Panc1 (cell line): ENCODE results near the gene SGF29.

Source experiments
- POLR2AphosphoS5 ChIP-seq: IDR thresholded peaks from 2 replicates; pipeline ENCODE4 v1.6.1; 2012; ENCODE audit warnings: mild to moderate bottlenecking, low read depth, low read length, moderate library complexity
- SIN3A ChIP-seq: IDR thresholded peaks from 2 replicates; pipeline ENCODE4 v1.6.1; 2012; ENCODE audit warnings: low read depth, mild to moderate bottlenecking, low read length, moderate library complexity, borderline replicate concordance; ENCODE audit not compliant: insufficient read depth
- TCF7L2 ChIP-seq: IDR thresholded peaks from 2 replicates; pipeline ENCODE4 v1.6.1; 2011; ENCODE audit warnings: mild to moderate bottlenecking, low read depth, low read length, inconsistent platforms
- TF ChIP-seq, protein P1 (sequence below): fragments of 450-650 bp; IDR thresholded peaks from 2 replicates; pipeline ENCODE4 v1.5.1; 2017; ENCODE audit warnings: mild to moderate bottlenecking
- TF ChIP-seq, protein P2 (sequence below), 2 experiments: IDR thresholded peaks; 2 replicates each; pipeline ENCODE4 v1.6.1; 2011 to 2012; ENCODE audit warnings: low read depth in 2 of 2, control low read depth in 1 of 2, low read length in 1 of 2, mild to moderate bottlenecking in 1 of 2, moderate library complexity in 1 of 2; ENCODE audit not compliant: insufficient read depth in 1 of 2

DNA sequence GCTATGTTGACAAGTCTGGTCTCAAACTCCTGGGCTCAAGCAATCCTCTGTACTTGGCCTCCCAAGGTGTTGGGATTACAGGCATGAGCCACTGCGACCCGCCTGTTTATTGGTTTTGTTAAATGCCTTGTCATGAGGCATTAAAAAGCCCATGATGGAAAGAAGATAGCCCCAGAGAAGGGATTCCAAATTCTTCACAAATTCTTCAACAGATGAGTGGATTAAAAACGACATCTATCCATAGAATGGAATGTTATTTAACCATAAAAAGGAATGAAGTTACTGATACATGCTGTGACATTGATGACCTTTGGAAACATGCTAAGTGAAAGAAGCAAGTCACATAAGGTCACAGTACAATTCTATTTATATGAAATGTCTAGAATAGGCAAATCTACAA lies 4.7 kb downstream of the SGF29 start:
- TF ChIP-seq, protein P1, sequence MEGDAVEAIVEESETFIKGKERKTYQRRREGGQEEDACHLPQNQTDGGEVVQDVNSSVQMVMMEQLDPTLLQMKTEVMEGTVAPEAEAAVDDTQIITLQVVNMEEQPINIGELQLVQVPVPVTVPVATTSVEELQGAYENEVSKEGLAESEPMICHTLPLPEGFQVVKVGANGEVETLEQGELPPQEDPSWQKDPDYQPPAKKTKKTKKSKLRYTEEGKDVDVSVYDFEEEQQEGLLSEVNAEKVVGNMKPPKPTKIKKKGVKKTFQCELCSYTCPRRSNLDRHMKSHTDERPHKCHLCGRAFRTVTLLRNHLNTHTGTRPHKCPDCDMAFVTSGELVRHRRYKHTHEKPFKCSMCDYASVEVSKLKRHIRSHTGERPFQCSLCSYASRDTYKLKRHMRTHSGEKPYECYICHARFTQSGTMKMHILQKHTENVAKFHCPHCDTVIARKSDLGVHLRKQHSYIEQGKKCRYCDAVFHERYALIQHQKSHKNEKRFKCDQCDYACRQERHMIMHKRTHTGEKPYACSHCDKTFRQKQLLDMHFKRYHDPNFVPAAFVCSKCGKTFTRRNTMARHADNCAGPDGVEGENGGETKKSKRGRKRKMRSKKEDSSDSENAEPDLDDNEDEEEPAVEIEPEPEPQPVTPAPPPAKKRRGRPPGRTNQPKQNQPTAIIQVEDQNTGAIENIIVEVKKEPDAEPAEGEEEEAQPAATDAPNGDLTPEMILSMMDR: no peak
- TF ChIP-seq SIN3A (no peak), POLR2AphosphoS5 (no peak), TCF7L2 (no peak)
- TF ChIP-seq, protein P2, sequence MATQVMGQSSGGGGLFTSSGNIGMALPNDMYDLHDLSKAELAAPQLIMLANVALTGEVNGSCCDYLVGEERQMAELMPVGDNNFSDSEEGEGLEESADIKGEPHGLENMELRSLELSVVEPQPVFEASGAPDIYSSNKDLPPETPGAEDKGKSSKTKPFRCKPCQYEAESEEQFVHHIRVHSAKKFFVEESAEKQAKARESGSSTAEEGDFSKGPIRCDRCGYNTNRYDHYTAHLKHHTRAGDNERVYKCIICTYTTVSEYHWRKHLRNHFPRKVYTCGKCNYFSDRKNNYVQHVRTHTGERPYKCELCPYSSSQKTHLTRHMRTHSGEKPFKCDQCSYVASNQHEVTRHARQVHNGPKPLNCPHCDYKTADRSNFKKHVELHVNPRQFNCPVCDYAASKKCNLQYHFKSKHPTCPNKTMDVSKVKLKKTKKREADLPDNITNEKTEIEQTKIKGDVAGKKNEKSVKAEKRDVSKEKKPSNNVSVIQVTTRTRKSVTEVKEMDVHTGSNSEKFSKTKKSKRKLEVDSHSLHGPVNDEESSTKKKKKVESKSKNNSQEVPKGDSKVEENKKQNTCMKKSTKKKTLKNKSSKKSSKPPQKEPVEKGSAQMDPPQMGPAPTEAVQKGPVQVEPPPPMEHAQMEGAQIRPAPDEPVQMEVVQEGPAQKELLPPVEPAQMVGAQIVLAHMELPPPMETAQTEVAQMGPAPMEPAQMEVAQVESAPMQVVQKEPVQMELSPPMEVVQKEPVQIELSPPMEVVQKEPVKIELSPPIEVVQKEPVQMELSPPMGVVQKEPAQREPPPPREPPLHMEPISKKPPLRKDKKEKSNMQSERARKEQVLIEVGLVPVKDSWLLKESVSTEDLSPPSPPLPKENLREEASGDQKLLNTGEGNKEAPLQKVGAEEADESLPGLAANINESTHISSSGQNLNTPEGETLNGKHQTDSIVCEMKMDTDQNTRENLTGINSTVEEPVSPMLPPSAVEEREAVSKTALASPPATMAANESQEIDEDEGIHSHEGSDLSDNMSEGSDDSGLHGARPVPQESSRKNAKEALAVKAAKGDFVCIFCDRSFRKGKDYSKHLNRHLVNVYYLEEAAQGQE (IDR thresholded peaks at IDR 0.05; ENCODE audit: insufficient read depth in 1 of 2, low read depth in 2 of 2, low read length in 1 of 2): no peak
